ENCODE data around the gene ZC3H7B.

DNA sequence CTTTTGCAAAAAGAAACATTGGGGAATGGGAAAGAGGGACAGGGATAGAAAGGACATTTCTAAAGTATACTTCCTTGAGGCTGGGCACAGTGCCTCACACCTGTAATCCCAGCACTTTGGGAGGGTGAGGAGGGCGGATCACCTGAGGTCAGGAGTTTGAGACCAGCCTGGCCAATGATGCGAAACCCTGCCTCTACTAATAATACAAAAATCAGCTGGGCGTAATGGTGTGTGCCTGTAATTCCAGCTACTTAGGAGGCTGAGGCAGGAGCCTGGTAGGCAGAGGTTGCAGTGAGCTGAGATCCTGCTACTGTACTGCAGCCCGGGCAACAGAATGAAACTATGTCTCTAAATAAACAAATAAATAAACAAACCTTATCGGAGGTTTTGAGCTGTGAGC is 64.1 kb downstream of the ZC3H7B start:
- TF ChIP-seq, protein P1, sequence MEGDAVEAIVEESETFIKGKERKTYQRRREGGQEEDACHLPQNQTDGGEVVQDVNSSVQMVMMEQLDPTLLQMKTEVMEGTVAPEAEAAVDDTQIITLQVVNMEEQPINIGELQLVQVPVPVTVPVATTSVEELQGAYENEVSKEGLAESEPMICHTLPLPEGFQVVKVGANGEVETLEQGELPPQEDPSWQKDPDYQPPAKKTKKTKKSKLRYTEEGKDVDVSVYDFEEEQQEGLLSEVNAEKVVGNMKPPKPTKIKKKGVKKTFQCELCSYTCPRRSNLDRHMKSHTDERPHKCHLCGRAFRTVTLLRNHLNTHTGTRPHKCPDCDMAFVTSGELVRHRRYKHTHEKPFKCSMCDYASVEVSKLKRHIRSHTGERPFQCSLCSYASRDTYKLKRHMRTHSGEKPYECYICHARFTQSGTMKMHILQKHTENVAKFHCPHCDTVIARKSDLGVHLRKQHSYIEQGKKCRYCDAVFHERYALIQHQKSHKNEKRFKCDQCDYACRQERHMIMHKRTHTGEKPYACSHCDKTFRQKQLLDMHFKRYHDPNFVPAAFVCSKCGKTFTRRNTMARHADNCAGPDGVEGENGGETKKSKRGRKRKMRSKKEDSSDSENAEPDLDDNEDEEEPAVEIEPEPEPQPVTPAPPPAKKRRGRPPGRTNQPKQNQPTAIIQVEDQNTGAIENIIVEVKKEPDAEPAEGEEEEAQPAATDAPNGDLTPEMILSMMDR (conservative IDR thresholded peaks at IDR 0.05; ENCODE audit: low read length) = no peak
- no peak for TF ChIP-seq EZH2phosphoT487 (IDR thresholded peaks at IDR 0.05; ENCODE audit: borderline replicate concordance)
